Effector memory CD4-positive, alpha-beta T cell (primary cell): Measurements from ENCODE around the gene SPOCK2.

Experiments used
- DNase-seq, 3 donors: peaks; one replicate each; pipeline ENCODE4 v3.0.0-alpha.2; 2020
- H3K27ac ChIP-seq: 2 replicates; pipeline ENCODE4 v1.7.0; 2013; ENCODE audit warnings: mild to moderate bottlenecking, low read length, moderate library complexity; ENCODE audit not compliant: insufficient read depth, poor library complexity, severe bottlenecking
- H3K27me3 ChIP-seq: replicated peaks from 2 replicates; pipeline ENCODE4 v1.7.0; 2013; ENCODE audit warnings: mild to moderate bottlenecking, low read length; ENCODE audit not compliant: insufficient read depth, control insufficient read depth, poor library complexity, severe bottlenecking
- H3K36me3 ChIP-seq: 2 replicates; pipeline ENCODE4 v1.7.0; 2013; ENCODE audit warnings: mild to moderate bottlenecking, low read length, moderate library complexity; ENCODE audit not compliant: control insufficient read depth, insufficient read depth
- H3K4me1 ChIP-seq: 2 replicates; pipeline ENCODE4 v1.7.0; 2013; ENCODE audit warnings: low read length, mild to moderate bottlenecking; ENCODE audit not compliant: control insufficient read depth, insufficient read depth, poor library complexity, severe bottlenecking
- H3K4me3 ChIP-seq: 2 replicates; pipeline ENCODE4 v1.7.0; 2013; ENCODE audit warnings: low read length, low read depth, mild to moderate bottlenecking; ENCODE audit not compliant: insufficient read depth, poor library complexity, severe bottlenecking
- H3K9me3 ChIP-seq: 2 replicates; pipeline ENCODE4 v1.7.0; 2013; ENCODE audit warnings: mild to moderate bottlenecking, low read length, moderate library complexity; ENCODE audit not compliant: control insufficient read depth

SPOCK2 gene

GRCh38 chr10:72024596-72024995, 63.8 kb downstream of the SPOCK2 start:
- no peaks in the 10 kb centered on the region for H3K9me3 ChIP-seq
- no peak overlapping the region for H3K27ac ChIP-seq
- no peaks in the 10 kb centered on the region for H3K27me3 ChIP-seq
- DNase-seq = no peak
- H3K36me3 ChIP-seq = no peaks in the 10 kb centered on the region
- H3K4me1 ChIP-seq = no peaks in the 10 kb centered on the region
- no peak overlapping the region for H3K4me3 ChIP-seq

- Histone ChIP-seq H3K27ac (no peak overlapping the region), H3K4me3 (no peak overlapping the region), H3K4me1 (no peaks in the 10 kb centered on the region), H3K36me3 (no peaks in the 10 kb centered on the region), H3K9me3 (no peaks in the 10 kb centered on the region), H3K27me3 (no peaks in the 10 kb centered on the region)
- no peak for DNase-seq
These were observed 66.1 kb downstream of the SPOCK2 start for GRCh38 chr10:72022228-72022627.

- H3K36me3 ChIP-seq = no peaks in the 10 kb centered on the region
- no peak overlapping the region for H3K4me3 ChIP-seq
- no peak overlapping the region for H3K27ac ChIP-seq
- H3K27me3 ChIP-seq = no peaks in the 10 kb centered on the region
- no peak for DNase-seq
- no peaks in the 10 kb centered on the region for H3K4me1 ChIP-seq
- H3K9me3 ChIP-seq = no peaks in the 10 kb centered on the region
These were observed 67.2 kb downstream of the SPOCK2 start for GRCh38 chr10:72020914-72021809.

- Histone ChIP-seq H3K9me3 (no peaks in the 10 kb centered on the region), H3K27ac (no peak overlapping the region), H3K4me1 (no peaks in the 10 kb centered on the region), H3K36me3 (no peaks in the 10 kb centered on the region), H3K4me3 (no peak overlapping the region), H3K27me3 (no peaks in the 10 kb centered on the region)
- DNase-seq = no peak
These were observed 69.1 kb downstream of the SPOCK2 start for GRCh38 chr10:72019085-72019876.

GRCh38 chr10:72016608-72017300, 71.6 kb downstream of the SPOCK2 start:
- H3K36me3 ChIP-seq = no peaks in the 10 kb centered on the region
- H3K9me3 ChIP-seq = no peaks in the 10 kb centered on the region

GRCh38 chr10:72015841-72016240, 72.5 kb downstream of the SPOCK2 start:
- no peaks in the 10 kb centered on the region for H3K36me3 ChIP-seq
- H3K27me3 ChIP-seq = no peaks in the 10 kb centered on the region
- no peaks in the 10 kb centered on the region for H3K9me3 ChIP-seq
- H3K27ac ChIP-seq = no peak overlapping the region
- H3K4me3 ChIP-seq = no peak overlapping the region
- DNase-seq = no peak
- no peaks in the 10 kb centered on the region for H3K4me1 ChIP-seq

More at GRCh38 chr10:72016608-72017300, 71.6 kb downstream of the SPOCK2 start:
- no peak for DNase-seq
- no peak overlapping the region for H3K27ac ChIP-seq
- no peaks in the 10 kb centered on the region for H3K4me1 ChIP-seq
- no peaks in the 10 kb centered on the region for H3K27me3 ChIP-seq
- no peak overlapping the region for H3K4me3 ChIP-seq

GRCh38 chr10:72014785-72015480, 73.4 kb downstream of the SPOCK2 start:
- no peaks in the 10 kb centered on the region for H3K36me3 ChIP-seq
- H3K27me3 ChIP-seq = no peaks in the 10 kb centered on the region
- no peak overlapping the region for H3K4me3 ChIP-seq
- H3K27ac ChIP-seq = no peak overlapping the region
- H3K4me1 ChIP-seq = no peaks in the 10 kb centered on the region
- H3K9me3 ChIP-seq = no peaks in the 10 kb centered on the region
- DNase-seq = no peak

- Histone ChIP-seq H3K36me3 (no peaks in the 10 kb centered on the region), H3K4me1 (no peaks in the 10 kb centered on the region), H3K4me3 (no peak overlapping the region), H3K9me3 (no peaks in the 10 kb centered on the region), H3K27me3 (no peaks in the 10 kb centered on the region), H3K27ac (no peak overlapping the region)
- no peak for DNase-seq
These were observed 74.2 kb downstream of the SPOCK2 start for GRCh38 chr10:72014197-72014596.

GRCh38 chr10:72013202-72013945, 75.0 kb downstream of the SPOCK2 start:
- Histone ChIP-seq H3K27me3 (no peaks in the 10 kb centered on the region), H3K27ac (no peak overlapping the region), H3K4me1 (no peaks in the 10 kb centered on the region), H3K9me3 (no peaks in the 10 kb centered on the region), H3K4me3 (no peak overlapping the region), H3K36me3 (no peaks in the 10 kb centered on the region)
- no peak for DNase-seq
